Choroid plexus epithelial cell (primary cell): ENCODE data around the gene CCNL2.

Experiments
- DNase-seq: peaks from one replicate; pipeline ENCODE4 v3.0.0-alpha.2; 2010; ENCODE audit warnings: low read depth
- H3K4me3 ChIP-seq: 2 replicates; pipeline ENCODE4 v1.5.1; 2011; ENCODE audit warnings: low read depth, mild to moderate bottlenecking, control low read depth, low read length, moderate library complexity
- TF ChIP-seq, protein P1 (sequence below): conservative IDR thresholded peaks from 2 replicates; pipeline ENCODE4 v1.5.1; 2011; ENCODE audit warnings: low read depth, mild to moderate bottlenecking, control low read depth, inconsistent platforms, low read length, moderate library complexity

The CCNL2 gene

DNA sequence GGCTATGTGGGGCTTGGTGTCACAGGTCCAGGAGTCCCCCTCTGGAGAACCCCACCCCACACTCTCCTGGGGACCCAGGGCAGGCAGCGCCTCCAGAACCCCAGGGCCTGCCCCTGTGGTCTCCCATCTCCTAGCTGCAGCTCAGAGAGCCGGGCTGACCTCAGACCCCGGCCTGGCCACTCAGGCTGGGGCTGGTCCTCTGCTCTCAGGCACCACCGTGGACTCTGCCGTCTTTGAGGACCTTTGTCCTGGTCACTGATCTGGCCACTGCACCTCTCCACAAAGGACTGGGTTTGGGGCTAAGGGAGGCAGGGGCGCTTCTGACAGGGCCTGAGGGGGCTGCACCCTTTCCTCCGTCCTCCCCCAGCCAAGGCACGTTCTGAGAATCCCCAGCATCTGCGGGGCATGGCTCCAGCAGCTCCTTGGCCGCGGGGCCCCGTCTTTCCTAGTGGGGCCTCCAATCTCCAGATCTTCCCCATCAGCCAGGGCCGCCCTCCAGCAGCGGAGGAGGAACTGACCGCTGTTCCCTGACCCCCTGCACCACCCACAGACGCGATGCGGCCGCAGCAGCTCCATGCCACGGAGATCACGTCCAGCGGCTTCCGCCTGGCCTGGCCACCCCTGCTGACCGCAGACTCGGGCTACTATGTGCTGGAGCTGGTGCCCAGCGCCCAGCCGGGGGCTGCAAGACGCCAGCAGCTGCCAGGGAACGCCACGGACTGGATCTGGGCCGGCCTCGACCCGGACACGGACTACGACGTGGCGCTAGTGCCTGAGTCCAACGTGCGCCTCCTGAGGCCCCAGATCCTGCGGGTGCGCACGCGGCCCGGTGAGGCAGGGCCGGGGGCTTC lies 39.6 kb upstream of the CCNL2 start:
- no peak overlapping the region for H3K4me3 ChIP-seq
- TF ChIP-seq, protein P1, sequence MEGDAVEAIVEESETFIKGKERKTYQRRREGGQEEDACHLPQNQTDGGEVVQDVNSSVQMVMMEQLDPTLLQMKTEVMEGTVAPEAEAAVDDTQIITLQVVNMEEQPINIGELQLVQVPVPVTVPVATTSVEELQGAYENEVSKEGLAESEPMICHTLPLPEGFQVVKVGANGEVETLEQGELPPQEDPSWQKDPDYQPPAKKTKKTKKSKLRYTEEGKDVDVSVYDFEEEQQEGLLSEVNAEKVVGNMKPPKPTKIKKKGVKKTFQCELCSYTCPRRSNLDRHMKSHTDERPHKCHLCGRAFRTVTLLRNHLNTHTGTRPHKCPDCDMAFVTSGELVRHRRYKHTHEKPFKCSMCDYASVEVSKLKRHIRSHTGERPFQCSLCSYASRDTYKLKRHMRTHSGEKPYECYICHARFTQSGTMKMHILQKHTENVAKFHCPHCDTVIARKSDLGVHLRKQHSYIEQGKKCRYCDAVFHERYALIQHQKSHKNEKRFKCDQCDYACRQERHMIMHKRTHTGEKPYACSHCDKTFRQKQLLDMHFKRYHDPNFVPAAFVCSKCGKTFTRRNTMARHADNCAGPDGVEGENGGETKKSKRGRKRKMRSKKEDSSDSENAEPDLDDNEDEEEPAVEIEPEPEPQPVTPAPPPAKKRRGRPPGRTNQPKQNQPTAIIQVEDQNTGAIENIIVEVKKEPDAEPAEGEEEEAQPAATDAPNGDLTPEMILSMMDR: no peak
- no peak for DNase-seq

DNA sequence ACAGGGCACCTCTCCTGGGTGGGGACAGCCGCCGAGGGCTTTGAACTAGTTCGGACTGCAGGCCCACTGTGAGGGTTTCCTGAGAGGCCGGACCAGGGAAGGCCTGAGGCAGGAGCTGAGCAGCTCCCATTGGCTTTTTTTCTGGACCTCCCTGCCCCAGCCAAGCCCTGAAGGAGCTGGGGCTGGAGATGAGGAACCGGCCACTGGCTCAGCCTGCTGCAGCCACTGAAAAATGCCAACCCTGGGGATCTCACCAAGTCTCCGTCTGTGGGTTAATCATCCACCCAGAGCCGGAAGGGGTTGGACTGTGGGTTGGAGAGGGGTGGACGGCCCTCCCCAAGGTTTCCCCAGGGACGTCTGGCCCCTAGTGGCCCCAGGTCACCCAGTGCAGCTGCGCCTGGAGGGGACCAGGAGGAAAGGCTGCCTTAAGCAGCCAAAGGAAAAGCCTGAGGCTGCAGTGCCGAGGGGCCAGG lies 38.8 kb upstream of the CCNL2 start:
- no peak overlapping the region for H3K4me3 ChIP-seq
- TF ChIP-seq, protein P1: no peak
- no peak for DNase-seq

DNA sequence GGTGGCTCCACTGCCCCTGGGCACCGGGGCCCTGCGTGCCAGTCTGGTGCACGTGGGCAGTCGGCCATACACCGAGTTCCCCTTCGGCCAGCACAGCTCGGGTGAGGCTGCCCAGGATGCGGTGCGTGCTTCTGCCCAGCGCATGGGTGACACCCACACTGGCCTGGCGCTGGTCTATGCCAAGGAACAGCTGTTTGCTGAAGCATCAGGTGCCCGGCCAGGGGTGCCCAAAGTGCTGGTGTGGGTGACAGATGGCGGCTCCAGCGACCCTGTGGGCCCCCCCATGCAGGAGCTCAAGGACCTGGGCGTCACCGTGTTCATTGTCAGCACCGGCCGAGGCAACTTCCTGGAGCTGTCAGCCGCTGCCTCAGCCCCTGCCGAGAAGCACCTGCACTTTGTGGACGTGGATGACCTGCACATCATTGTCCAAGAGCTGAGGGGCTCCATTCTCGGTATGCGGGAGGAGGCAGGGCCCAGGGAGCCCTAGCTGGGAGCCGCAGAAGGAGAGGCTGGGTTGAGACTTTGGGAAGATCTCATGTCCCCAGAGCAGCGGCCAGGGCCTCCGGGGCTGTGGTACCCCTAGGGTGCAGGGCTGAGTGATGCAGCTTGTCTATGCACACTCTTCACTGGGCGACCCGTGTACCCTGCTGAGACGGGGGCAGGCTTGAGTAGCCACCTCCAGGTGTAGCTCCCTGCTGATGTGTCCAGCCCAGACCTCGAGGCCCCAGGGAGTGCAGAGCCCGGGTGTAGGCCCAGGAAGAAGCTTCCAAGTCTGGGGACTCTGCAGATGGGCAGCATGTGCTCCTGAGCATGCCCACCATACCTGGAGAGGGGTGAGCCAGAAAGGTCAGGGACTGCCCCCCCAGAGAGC lies 38.1 kb upstream of the CCNL2 start:
- TF ChIP-seq, protein P1: no peak
- no peak for DNase-seq
- H3K4me3 ChIP-seq: no peak overlapping the region

DNA sequence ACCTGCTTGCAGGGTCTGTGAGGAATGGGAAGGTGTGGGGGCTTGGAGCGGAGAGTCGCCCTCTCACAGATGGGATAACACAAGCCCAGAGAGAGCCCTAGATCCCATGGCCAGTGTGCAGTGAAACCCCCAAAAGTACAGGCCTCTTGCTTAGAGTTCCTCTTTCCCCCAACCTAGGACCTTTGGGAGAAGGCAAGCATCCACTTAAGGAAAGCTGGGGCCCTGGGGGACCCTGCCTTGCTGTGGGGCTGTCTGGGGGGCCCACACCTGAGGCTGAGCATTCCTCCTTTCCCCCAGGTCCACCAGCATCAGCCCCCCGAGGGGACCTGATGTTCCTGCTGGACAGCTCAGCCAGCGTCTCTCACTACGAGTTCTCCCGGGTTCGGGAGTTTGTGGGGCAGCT lies 37.5 kb upstream of the CCNL2 start:
- TF ChIP-seq, protein P1: no peak
- no peak overlapping the region for H3K4me3 ChIP-seq
- no peak for DNase-seq

DNA sequence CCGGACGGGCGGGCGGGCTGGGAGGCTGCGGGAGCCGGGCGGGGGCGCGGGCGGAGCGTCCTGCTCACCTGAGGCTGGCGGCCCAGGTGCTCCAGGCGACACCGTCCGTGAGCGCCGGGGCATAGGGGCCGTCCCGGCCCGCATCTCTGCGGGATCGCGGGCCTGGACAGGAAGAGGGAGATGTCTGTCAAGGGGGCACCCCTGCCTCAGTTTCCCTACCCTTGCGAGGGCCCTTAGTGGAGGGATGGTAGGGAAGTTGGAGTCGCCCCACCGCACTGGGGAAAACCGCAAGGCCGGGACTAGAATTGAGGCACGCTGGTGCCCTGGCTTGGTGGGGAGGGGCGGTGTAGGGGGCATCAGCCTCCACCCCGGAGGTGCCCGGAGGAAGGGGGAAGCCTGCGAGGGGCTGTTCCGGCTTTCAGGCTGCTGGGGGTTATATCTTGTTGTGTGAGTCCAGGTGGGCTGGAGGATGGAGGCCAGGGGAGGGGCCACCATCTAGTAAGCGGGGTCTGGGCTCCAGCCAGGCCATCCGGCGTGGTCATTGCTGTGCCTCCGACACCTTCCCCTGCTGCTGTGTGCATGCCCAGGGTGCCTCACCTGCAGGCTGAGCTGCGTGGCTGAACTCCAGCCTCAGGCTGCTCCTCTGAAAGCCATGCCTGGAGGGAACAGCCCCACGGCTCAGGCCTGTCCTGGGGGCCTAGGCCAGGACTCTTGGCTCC lies 36.9 kb upstream of the CCNL2 start:
- DNase-seq: no peak
- TF ChIP-seq, protein P1: no peak
- H3K4me3 ChIP-seq: peak overlapping the region; percentile 49

DNA sequence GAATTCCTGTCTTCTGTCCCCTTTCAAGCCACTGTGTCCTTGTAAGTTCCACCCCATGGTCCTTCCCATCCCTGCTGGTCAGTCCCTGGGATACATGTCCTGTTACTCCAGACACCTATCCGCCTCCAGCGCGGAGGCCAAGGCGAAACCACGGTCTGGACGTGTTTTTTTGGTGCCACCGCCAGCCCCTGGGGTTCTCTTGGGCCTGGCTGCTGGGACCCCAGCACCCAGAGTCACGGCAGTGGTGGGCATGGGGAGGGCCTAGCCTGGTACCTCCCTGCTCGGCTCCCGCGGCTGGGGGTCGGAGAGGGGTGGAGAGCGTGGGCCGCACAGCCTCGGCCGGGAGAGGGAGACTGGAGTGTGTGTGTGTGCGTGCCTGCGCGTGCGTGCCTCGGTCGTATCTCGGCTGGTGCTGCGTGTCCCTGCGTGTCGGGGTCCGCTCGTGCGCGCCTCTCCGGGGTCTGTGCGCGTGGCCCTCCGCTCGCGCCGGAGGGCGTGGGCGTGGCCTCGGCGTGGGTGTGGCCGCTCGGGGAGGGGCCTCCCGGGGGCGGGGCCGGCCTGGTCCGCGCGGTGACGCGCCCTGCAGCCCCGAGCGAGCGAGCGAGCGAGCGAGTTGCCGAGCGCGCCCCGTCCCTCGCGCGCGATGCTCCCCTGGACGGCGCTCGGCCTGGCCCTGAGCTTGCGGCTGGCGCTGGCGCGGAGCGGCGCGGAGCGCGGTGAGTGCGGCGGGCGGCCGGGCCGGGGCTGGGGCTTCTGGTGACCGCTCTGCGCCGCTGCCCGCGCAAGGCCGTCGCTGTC lies 36.2 kb upstream of the CCNL2 start, which contains the start of gene VWA1:
Gene VWA1 (plus strand): TSS at position 585 of the 798 bp plus-strand sequence. CDS start 59 bp downstream, at position 644.
- peak; percentile 64 for DNase-seq
- TF ChIP-seq, protein P1: peak; percentile 7
- peak within 1 kb of the TSS; percentile 49 for H3K4me3 ChIP-seq
